Uterus (tissue), 2 donors: ENCODE results near the gene FBXL15.

ENCODE experiments used
- CTCF ChIP-seq, 4 experiments: fragments of 200-600 bp in 2 of 4; fragments of 450-650 bp in 2 of 4; sonication (generic) in 2 of 4; IDR thresholded peaks; one replicate each; pipeline ENCODE4 v1.5.1; 2016 to 2019; ENCODE audit warnings: antibody characterized with exemption in 4 of 4, mild to moderate bottlenecking in 2 of 4, moderate library complexity in 1 of 4
- POLR2A ChIP-seq, 2 donors: fragments of 450-650 bp; IDR thresholded peaks; one replicate each; pipeline ENCODE4 v1.6.1; 2016; ENCODE audit warnings: antibody characterized with exemption in 2 of 2, mild to moderate bottlenecking in 1 of 2, moderate library complexity in 1 of 2

- TF ChIP-seq CTCF (IDR thresholded peaks at IDR 0.05) (no peak), POLR2A (IDR thresholded peaks at IDR 0.05) (no peak)
Observed at GRCh38 chr10:102465466-102465865, 44.8 kb downstream of the FBXL15 start.
